ENCODE data around the gene MAGI2. TPM values are rescaled to one million over a fixed set of nuclear protein-coding genes. Genes with fewer than 3 reads are reported as not detected.

Gene MAGI2
- total RNA-seq, 5 donors from 2014 or later (not counting 1 experiment from before 2014, with no cell fraction given) = 0.10 to 0.77 (median 0.22) TPM

GRCh38 chr7:78783179-78783962, 670.1 kb downstream of the MAGI2 start:
- no peaks in the 10 kb centered on the region for H3K27me3 ChIP-seq (replicated peaks in 1 of 2; ENCODE audit: control insufficient read depth in 2 of 2, extremely low read depth in 1 of 2, insufficient read depth in 2 of 2, low read length in 1 of 2)
- DNase-seq (no peak), ATAC-seq (replicated peaks in 1 of 4) (no peak)
- POLR2A ChIA-PET = no interaction called here
- Mint-ChIP-seq H3K4me3 (no peak overlapping the region), H3K4me1 (no peaks in the 10 kb centered on the region), H3K9me3 (peaks cover 4 to 9% (median 7%) of the 10 kb centered on the region in 3 donors), H3K27me3 (no peaks in the 10 kb centered on the region), H3K36me3 (no peaks in the 10 kb centered on the region), H3K27ac (no peak overlapping the region)
- H3K27ac ChIP-seq (ENCODE audit: low read length) = no peak overlapping the region
- no peaks in the 10 kb centered on the region for H3K4me1 ChIP-seq (ENCODE audit: control insufficient read depth in 1 of 2, extremely low read depth in 1 of 2, insufficient read depth in 2 of 2, low read length in 2 of 2)
- CTCF ChIA-PET = interaction anchor here in 1 of 2 donors (0.7 kb wide), 1 partner anchor 45 kb away, joined by 5 read pairs; no protein-coding TSS in a partner anchor
- no CpG with 5 or more reads among the region's 9 CpGs for WGBS (ENCODE audit: insufficient coverage)
- no peaks in the 10 kb centered on the region for H3K36me3 ChIP-seq (ENCODE audit: control insufficient read depth in 2 of 2, extremely low read depth in 1 of 2, insufficient read depth in 1 of 2, low read length in 1 of 2)
- no peak overlapping the region for H3K4me3 ChIP-seq (ENCODE audit: control insufficient read depth in 1 of 2, extremely low read depth in 1 of 2, low read length in 1 of 2)
- H3K9me3 ChIP-seq = no peaks in the 10 kb centered on the region

- Histone ChIP-seq H3K4me3 (ENCODE audit: control insufficient read depth in 1 of 2, extremely low read depth in 1 of 2, low read length in 1 of 2) (no peak overlapping the region), H3K27me3 (replicated peaks in 1 of 2; ENCODE audit: control insufficient read depth in 2 of 2, extremely low read depth in 1 of 2, insufficient read depth in 2 of 2, low read length in 1 of 2) (no peaks in the 10 kb centered on the region), H3K27ac (ENCODE audit: low read length) (no peak overlapping the region), H3K9me3 (no peaks in the 10 kb centered on the region), H3K4me1 (ENCODE audit: control insufficient read depth in 1 of 2, extremely low read depth in 1 of 2, insufficient read depth in 2 of 2, low read length in 2 of 2) (no peaks in the 10 kb centered on the region), H3K36me3 (ENCODE audit: control insufficient read depth in 2 of 2, extremely low read depth in 1 of 2, insufficient read depth in 1 of 2, low read length in 1 of 2) (no peaks in the 10 kb centered on the region)
- ChIA-PET POLR2A (no interaction called here), CTCF (no interaction called here)
- Mint-ChIP-seq H3K27me3 (no peaks in the 10 kb centered on the region), H3K9me3 (peaks cover 0 to 5% (median 4%) of the 10 kb centered on the region in 3 donors), H3K27ac (no peak overlapping the region), H3K4me1 (no peaks in the 10 kb centered on the region), H3K36me3 (no peaks in the 10 kb centered on the region), H3K4me3 (no peak overlapping the region)
- no CpG with 5 or more reads among the region's 4 CpGs for WGBS (ENCODE audit: insufficient coverage)
- no peak for ATAC-seq (replicated peaks in 1 of 4)
- DNase-seq = no peak
Observed at GRCh38 chr7:78780560-78780959, 672.9 kb downstream of the MAGI2 start.

- no CpG with 5 or more reads among the region's 2 CpGs for WGBS (ENCODE audit: insufficient coverage)
- no peaks in the 10 kb centered on the region for H3K27me3 Mint-ChIP-seq
- no peaks in the 10 kb centered on the region for H3K4me1 Mint-ChIP-seq
- no peak overlapping the region for H3K4me3 Mint-ChIP-seq
- Histone ChIP-seq H3K4me3 (ENCODE audit: control insufficient read depth in 1 of 2, extremely low read depth in 1 of 2, low read length in 1 of 2) (no peak overlapping the region), H3K27me3 (replicated peaks in 1 of 2; ENCODE audit: control insufficient read depth in 2 of 2, extremely low read depth in 1 of 2, insufficient read depth in 2 of 2, low read length in 1 of 2) (no peaks in the 10 kb centered on the region), H3K9me3 (no peaks in the 10 kb centered on the region), H3K36me3 (ENCODE audit: control insufficient read depth in 2 of 2, extremely low read depth in 1 of 2, insufficient read depth in 1 of 2, low read length in 1 of 2) (no peaks in the 10 kb centered on the region), H3K4me1 (ENCODE audit: control insufficient read depth in 1 of 2, extremely low read depth in 1 of 2, insufficient read depth in 2 of 2, low read length in 2 of 2) (no peaks in the 10 kb centered on the region), H3K27ac (ENCODE audit: low read length) (no peak overlapping the region)
- H3K27ac Mint-ChIP-seq = no peak overlapping the region
- ChIA-PET POLR2A (no interaction called here), CTCF (no interaction called here)
- peaks cover 0 to 5% (median 4%) of the 10 kb centered on the region in 3 donors for H3K9me3 Mint-ChIP-seq
- no peak for ATAC-seq (replicated peaks in 1 of 4)
- H3K36me3 Mint-ChIP-seq = no peaks in the 10 kb centered on the region
- DNase-seq = no peak
Observed at GRCh38 chr7:78779788-78780187, 673.7 kb downstream of the MAGI2 start.

GRCh38 chr7:78777829-78778228, 675.6 kb downstream of the MAGI2 start:
- POLR2A ChIA-PET = no interaction called here
- 83% methylated on average over 2 of the region's 2 CpGs for WGBS (ENCODE audit: insufficient coverage)
- Histone ChIP-seq H3K4me3 (ENCODE audit: control insufficient read depth in 1 of 2, extremely low read depth in 1 of 2, low read length in 1 of 2) (no peak overlapping the region), H3K4me1 (ENCODE audit: control insufficient read depth in 1 of 2, extremely low read depth in 1 of 2, insufficient read depth in 2 of 2, low read length in 2 of 2) (no peaks in the 10 kb centered on the region), H3K36me3 (ENCODE audit: control insufficient read depth in 2 of 2, extremely low read depth in 1 of 2, insufficient read depth in 1 of 2, low read length in 1 of 2) (no peaks in the 10 kb centered on the region), H3K9me3 (no peaks in the 10 kb centered on the region), H3K27me3 (replicated peaks in 1 of 2; ENCODE audit: control insufficient read depth in 2 of 2, extremely low read depth in 1 of 2, insufficient read depth in 2 of 2, low read length in 1 of 2) (no peaks in the 10 kb centered on the region), H3K27ac (ENCODE audit: low read length) (no peak overlapping the region)
- no peak for ATAC-seq (replicated peaks in 1 of 4)
- CTCF ChIA-PET = no interaction called here
- no peaks in the 10 kb centered on the region for H3K36me3 Mint-ChIP-seq
- H3K27ac Mint-ChIP-seq = no peak overlapping the region
- H3K4me1 Mint-ChIP-seq = no peaks in the 10 kb centered on the region
- DNase-seq = no peak
- peaks cover 0 to 5% (median 5%) of the 10 kb centered on the region in 3 donors for H3K9me3 Mint-ChIP-seq
- H3K27me3 Mint-ChIP-seq = no peaks in the 10 kb centered on the region
- no peak overlapping the region for H3K4me3 Mint-ChIP-seq

- Mint-ChIP-seq H3K27me3 (peaks cover 3 to 5% of the 10 kb centered on the region in 2 donors), H3K9me3 (peaks cover 0 to 7% (median 0%) of the 10 kb centered on the region in 3 donors), H3K4me3 (no peak overlapping the region), H3K36me3 (no peaks in the 10 kb centered on the region), H3K4me1 (no peaks in the 10 kb centered on the region), H3K27ac (no peak overlapping the region)
- no peaks in the 10 kb centered on the region for H3K4me1 ChIP-seq (ENCODE audit: control insufficient read depth in 1 of 2, extremely low read depth in 1 of 2, insufficient read depth in 2 of 2, low read length in 2 of 2)
- H3K9me3 ChIP-seq = no peaks in the 10 kb centered on the region
- H3K27me3 ChIP-seq (replicated peaks in 1 of 2; ENCODE audit: control insufficient read depth in 2 of 2, extremely low read depth in 1 of 2, insufficient read depth in 2 of 2, low read length in 1 of 2) = peaks cover 3 to 8% of the 10 kb centered on the region in 2 experiments
- no peaks in the 10 kb centered on the region for H3K36me3 ChIP-seq (ENCODE audit: control insufficient read depth in 2 of 2, extremely low read depth in 1 of 2, insufficient read depth in 1 of 2, low read length in 1 of 2)
- DNase-seq (no peak), ATAC-seq (replicated peaks in 1 of 4) (no peak)
- no peak overlapping the region for H3K27ac ChIP-seq (ENCODE audit: low read length)
- CTCF ChIA-PET = interaction anchor here in 1 of 2 donors (0.5 kb wide), 1 partner anchor 1672 kb away, joined by 3 read pairs; no protein-coding TSS in a partner anchor
- 0% methylated on average over 1 of the region's 16 CpGs for WGBS (ENCODE audit: insufficient coverage)
- POLR2A ChIA-PET = no interaction called here
- no peak overlapping the region for H3K4me3 ChIP-seq (ENCODE audit: control insufficient read depth in 1 of 2, extremely low read depth in 1 of 2, low read length in 1 of 2)
Observed at GRCh38 chr7:78770422-78771410, 682.8 kb downstream of the MAGI2 start.

GRCh38 chr7:78769481-78770101, 683.9 kb downstream of the MAGI2 start:
- no peak overlapping the region for H3K27ac Mint-ChIP-seq

More at GRCh38 chr7:78769481-78770101, 683.9 kb downstream of the MAGI2 start:
- WGBS (ENCODE audit: insufficient coverage) = 4% methylated on average over 5 of the region's 12 CpGs
- no peak overlapping the region for H3K4me3 Mint-ChIP-seq
- Histone ChIP-seq H3K27ac (ENCODE audit: low read length) (no peak overlapping the region), H3K9me3 (no peaks in the 10 kb centered on the region), H3K27me3 (replicated peaks in 1 of 2; ENCODE audit: control insufficient read depth in 2 of 2, extremely low read depth in 1 of 2, insufficient read depth in 2 of 2, low read length in 1 of 2) (peaks cover 3 to 8% of the 10 kb centered on the region in 2 experiments), H3K4me3 (ENCODE audit: control insufficient read depth in 1 of 2, extremely low read depth in 1 of 2, low read length in 1 of 2) (no peak overlapping the region), H3K4me1 (ENCODE audit: control insufficient read depth in 1 of 2, extremely low read depth in 1 of 2, insufficient read depth in 2 of 2, low read length in 2 of 2) (no peaks in the 10 kb centered on the region), H3K36me3 (ENCODE audit: control insufficient read depth in 2 of 2, extremely low read depth in 1 of 2, insufficient read depth in 1 of 2, low read length in 1 of 2) (no peaks in the 10 kb centered on the region)
- peaks cover 0 to 6% (median 0%) of the 10 kb centered on the region in 3 donors for H3K9me3 Mint-ChIP-seq
- no peaks in the 10 kb centered on the region for H3K36me3 Mint-ChIP-seq
- DNase-seq (no peak), ATAC-seq (replicated peaks in 1 of 4) (no peak)
- no peaks in the 10 kb centered on the region for H3K4me1 Mint-ChIP-seq
- POLR2A ChIA-PET = no interaction called here
- CTCF ChIA-PET = no interaction called here
- H3K27me3 Mint-ChIP-seq = peaks cover 3 to 5% of the 10 kb centered on the region in 2 donors
